Activated CD4-positive, alpha-beta T cell treated with anti-CD3 and anti-CD28 coated beads, Interleukin-2, amount 10 ng/mL, durations not matched to agents 24 days and 14 days (primary cell): Measurements from ENCODE around the gene DNAH17. TPM values are rescaled to one million over a fixed set of nuclear protein-coding genes. Genes with fewer than 3 reads are reported as not detected.

Experiments used
- DNase-seq: peaks from one replicate; pipeline ENCODE4 v3.0.0; 2022
- H3K27ac Mint-ChIP-seq: one replicate; pipeline ENCODE4 v1.8.0; 2022; ENCODE audit warnings: mild to moderate bottlenecking, mixed read lengths
- H3K27me3 Mint-ChIP-seq: one replicate; pipeline ENCODE4 v1.8.0; 2022; ENCODE audit warnings: mixed read lengths
- H3K36me3 Mint-ChIP-seq: one replicate; pipeline ENCODE4 v1.8.0; 2022; ENCODE audit warnings: low read depth, mild to moderate bottlenecking, mixed read lengths
- H3K4me1 Mint-ChIP-seq: one replicate; pipeline ENCODE4 v1.8.0; 2021; ENCODE audit warnings: mixed read lengths
- H3K4me3 Mint-ChIP-seq: one replicate; pipeline ENCODE4 v1.8.0; 2022; ENCODE audit warnings: mild to moderate bottlenecking, moderate library complexity, mixed read lengths
- H3K9me3 Mint-ChIP-seq: one replicate; pipeline ENCODE4 v1.8.0; 2021; ENCODE audit warnings: mixed read lengths
- intact Hi-C: fragments of 100-400 bp; cut with micrococcal nuclease; formaldehyde crosslinking; loops from one replicate; pipeline ENCODE4 v1.15.1; 2023
- total RNA-seq: library from RNA; stranded (reverse); gene quantifications from 2 replicates; pipeline ENCODE4 v1.2.3, GENCODE V29; 2022

The DNAH17 gene
- total RNA-seq, 1 donor from 2014 or later = 0.02 TPM

DNA sequence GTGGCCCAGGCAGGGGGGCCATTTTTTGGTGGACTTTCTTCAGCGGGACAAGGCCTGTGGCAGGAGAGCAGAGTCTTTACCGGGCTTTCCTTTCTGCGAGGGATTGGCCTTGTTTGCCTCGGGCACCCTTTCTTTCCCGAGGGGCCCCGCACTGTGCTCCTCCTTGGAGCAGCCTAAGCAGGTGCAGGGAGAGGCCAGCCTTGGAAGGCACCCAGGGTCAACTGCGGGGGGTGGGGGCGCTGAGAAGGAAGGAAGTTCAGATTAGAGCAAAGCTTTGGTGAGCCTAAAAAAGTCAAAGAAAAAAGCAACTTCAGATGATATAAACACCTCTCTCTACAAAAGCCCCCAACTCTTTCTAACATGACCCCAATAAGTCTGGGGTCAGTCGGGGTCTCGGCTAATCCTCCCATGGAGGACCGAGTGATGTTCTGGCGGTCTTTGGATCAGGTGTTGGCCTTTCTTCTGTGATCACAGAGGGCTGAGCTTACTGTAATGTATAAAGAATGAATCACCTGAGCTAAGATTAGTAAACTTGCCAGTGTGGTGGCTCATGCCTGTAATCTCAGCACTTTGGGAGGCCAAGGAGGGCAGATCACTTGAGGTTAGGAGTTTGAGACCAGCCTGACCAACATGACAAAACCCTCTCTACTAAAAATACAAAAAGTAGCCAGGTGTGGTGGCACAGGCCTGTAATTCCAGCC, 135.8 kb downstream of the DNAH17 start:
- Mint-ChIP-seq H3K27me3 (no peaks in the 10 kb centered on the region), H3K4me1 (no peaks in the 10 kb centered on the region), H3K4me3 (no peak overlapping the region), H3K9me3 (no peaks in the 10 kb centered on the region), H3K27ac (no peak overlapping the region), H3K36me3 (no peaks in the 10 kb centered on the region)
- DNase-seq = no peak
- intact Hi-C loops = no loop called here

DNA sequence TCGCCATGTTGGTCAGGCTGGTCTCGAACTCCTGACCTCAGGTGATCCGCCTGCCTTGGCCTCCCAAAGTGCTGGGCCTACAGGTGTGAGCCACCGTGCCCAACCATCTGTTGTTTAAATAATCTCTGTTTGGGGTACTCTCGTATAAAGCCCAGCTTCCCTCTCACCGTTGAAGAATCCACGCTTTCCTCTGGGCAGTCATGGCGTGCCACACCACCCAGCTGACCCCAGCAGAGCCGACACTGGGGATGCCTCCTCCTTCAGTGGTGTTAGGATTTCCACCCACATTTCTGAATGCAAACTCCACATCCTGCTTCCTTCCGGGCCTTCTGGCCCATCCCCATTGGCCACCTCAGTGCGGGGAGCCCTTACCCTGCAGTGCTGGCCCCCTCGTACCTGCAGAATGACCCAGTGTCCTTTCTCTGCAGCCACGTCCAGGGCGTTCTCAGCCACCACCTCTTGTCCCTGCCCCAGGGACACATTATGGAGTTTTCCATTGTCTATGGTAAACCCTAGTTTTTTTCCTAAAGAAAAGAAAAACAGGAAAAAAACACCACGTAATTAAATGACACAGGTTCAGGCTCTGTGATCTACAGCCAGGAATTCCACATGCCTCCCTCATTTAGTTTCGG, 138.4 kb downstream of the DNAH17 start:
- H3K4me3 Mint-ChIP-seq = no peak overlapping the region
- no peak overlapping the region for H3K27ac Mint-ChIP-seq
- DNase-seq = peak; percentile 58
- H3K9me3 Mint-ChIP-seq = no peaks in the 10 kb centered on the region
- intact Hi-C loops = no loop called here
- no peaks in the 10 kb centered on the region for H3K4me1 Mint-ChIP-seq
- no peaks in the 10 kb centered on the region for H3K27me3 Mint-ChIP-seq
- no peaks in the 10 kb centered on the region for H3K36me3 Mint-ChIP-seq

DNA sequence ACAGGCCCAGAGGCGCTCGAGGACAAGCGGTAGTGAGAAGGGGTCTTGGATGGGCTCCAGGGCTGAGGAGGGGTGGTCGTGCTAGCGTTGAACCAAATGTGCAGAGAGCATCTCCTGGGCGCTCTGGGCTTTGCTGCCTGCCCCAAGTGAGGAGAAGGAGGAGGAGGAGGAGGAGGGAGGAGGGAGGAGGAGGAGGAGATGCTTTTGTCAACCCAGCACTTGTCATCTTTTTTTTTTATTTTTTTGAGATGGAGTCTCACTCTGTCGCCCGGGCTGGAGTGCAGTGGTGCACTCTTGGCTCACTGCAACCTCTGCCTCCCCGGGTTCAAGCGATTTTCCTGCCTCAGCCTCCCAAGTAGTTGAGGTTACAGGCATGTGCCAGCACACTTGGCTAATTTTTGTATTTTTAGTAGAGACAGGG, 138.9 kb downstream of the DNAH17 start:
- DNase-seq = no peak
- Mint-ChIP-seq H3K9me3 (no peaks in the 10 kb centered on the region), H3K4me1 (no peaks in the 10 kb centered on the region), H3K27ac (peak overlapping the region; percentile 45), H3K36me3 (no peaks in the 10 kb centered on the region), H3K4me3 (no peak overlapping the region), H3K27me3 (no peaks in the 10 kb centered on the region)
- intact Hi-C loops = no loop called here

DNA sequence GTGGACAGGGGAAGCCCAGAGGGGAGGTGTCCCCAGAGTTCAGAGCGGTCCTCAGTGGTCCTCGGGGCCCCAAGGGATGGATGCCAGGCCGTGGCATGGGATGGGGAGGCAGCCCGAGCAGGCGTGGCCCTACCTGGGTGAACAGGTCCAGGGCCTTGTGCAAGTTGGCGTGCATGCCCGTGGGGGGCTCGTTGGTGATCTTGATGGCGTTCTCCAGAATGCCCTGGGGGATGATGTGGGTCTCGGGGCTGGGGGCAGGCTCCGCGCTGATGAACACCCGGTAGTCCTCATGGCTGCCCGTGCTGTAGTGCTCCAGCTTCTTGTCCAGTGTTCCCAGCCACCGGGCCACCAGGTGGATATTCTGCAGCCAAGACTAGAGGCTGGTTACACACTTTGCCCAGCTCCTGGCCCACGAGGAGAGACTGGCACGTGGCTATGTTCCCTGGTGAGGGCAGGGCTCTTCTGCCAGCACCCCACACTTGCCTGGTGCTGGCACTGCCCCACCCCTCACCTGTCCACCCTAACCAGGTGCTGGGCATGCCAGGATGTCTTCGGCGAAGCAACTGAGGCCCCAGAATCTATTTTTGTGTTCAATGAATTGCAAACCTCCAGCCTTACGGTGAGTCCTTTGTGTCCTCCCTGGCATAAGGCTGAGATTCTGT, 139.6 kb downstream of the DNAH17 start:
- peak; percentile 56 for DNase-seq
- intact Hi-C loops = no loop called here
- H3K9me3 Mint-ChIP-seq = no peaks in the 10 kb centered on the region
- H3K4me3 Mint-ChIP-seq = no peak overlapping the region
- H3K4me1 Mint-ChIP-seq = no peaks in the 10 kb centered on the region
- no peaks in the 10 kb centered on the region for H3K27me3 Mint-ChIP-seq
- peak overlapping the region; percentile 45 for H3K27ac Mint-ChIP-seq
- no peaks in the 10 kb centered on the region for H3K36me3 Mint-ChIP-seq

DNA sequence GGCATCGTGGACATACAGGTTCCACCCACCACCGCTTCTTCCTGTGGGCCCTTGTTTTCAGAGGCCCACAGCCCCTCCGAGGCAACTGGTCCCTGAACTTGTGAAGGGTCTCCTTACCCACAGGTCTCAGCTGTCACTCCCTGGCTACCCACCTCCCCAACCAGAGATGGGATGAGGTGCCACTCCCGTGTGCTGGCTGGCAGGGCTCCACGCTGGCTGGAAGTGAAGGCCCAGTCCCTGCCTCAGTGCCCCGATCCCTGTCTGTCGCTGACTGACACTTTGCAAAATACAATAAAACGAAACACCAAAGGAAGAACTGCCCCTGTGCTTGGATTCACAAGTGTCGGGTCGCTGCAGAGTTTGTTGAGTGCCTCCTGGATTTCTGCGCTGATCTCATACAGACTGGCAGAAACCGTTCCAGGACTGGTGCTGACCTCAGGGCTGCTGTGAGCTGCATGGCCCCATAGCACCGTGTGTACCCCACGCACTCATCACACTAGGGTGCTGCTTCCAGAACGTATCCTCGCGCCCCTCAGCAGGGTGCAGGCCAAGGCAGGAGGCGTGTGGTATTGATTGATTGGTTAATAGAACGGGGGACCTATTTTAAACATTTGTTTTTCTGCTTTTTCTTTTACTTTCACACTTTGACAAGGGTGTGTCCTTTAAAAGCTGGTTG, 141.7 kb downstream of the DNAH17 start:
- Mint-ChIP-seq H3K27me3 (no peaks in the 10 kb centered on the region), H3K27ac (no peak overlapping the region), H3K9me3 (no peaks in the 10 kb centered on the region), H3K36me3 (no peaks in the 10 kb centered on the region), H3K4me3 (no peak overlapping the region), H3K4me1 (no peaks in the 10 kb centered on the region)
- DNase-seq = no peak
- intact Hi-C loops = no loop called here

DNA sequence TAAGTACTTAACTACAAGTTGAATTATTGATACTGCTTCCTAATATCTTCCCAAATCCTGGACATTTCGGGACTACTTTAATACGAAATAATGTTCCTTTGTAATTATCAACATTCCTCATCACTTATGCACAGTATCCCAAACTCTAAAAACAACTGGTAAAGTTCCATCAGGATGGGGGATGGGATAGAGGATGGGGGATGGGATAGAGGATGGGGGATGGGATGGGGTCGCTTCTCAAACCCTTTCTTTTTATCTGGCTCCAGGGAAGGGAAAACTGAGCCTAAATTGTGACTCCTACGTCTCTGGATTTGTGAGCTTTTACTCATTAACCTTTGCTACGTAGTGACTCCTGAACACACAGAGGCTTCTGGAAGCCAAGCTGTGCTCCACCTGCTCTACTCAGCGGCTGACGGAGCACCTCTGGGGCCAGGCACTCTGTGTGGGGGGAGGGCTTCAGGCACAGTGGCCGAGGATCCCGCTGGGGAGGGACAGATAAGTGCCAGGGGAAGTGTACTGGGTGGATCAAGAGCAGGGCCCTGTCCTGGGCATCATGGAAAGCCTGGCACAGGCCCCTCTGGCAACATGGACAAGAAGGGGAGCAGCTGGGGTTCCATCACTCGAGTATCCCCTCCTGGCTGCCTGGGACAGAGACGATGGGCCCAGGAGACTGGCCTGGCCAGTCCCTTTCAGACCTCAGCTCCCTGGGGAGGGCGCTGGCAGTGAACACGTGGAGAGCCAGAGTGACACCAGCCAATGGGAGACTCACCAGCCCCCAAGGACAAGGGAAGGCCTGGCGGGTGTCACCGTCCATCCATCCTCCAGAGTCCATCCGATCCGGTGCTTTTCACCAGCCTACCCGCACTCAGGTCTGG, 142.5 kb downstream of the DNAH17 start:
- H3K4me3 Mint-ChIP-seq = no peak overlapping the region
- H3K36me3 Mint-ChIP-seq = peaks cover 6% of the 10 kb centered on the region
- DNase-seq = no peak
- intact Hi-C loops = no loop called here
- no peak overlapping the region for H3K27ac Mint-ChIP-seq
- no peaks in the 10 kb centered on the region for H3K27me3 Mint-ChIP-seq
- no peaks in the 10 kb centered on the region for H3K4me1 Mint-ChIP-seq
- H3K9me3 Mint-ChIP-seq = no peaks in the 10 kb centered on the region

DNA sequence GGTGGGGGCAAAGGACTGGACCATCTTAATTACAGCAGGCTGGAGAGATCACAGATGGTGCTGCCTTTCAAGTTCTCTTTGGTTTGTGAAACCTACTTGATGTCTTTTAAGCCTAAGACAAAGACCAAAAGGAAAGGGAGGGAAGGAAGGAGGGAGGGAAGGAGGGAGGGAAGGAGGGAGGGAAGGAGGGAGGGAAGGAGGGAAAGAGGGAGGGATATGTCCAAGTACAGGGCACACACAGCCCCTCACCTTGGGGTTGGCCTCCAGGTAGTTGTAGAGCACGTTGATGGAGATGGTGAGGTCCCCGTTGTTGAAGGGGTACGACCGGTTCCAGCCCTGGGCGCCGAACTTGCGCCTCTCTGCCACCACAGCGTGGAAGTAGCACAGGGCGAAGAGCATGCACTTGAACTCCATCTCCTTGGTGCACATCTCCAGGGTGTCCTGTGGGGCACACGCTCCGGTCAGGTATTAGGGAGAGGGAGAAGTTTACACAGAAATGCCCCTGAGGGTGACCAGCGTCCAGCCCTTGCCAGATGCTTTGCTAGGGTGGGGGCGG, 143.3 kb downstream of the DNAH17 start:
- intact Hi-C loops = no loop called here
- H3K27me3 Mint-ChIP-seq = no peaks in the 10 kb centered on the region
- DNase-seq = no peak
- no peaks in the 10 kb centered on the region for H3K4me1 Mint-ChIP-seq
- H3K27ac Mint-ChIP-seq = no peak overlapping the region
- H3K9me3 Mint-ChIP-seq = no peaks in the 10 kb centered on the region
- peaks cover 11% of the 10 kb centered on the region for H3K36me3 Mint-ChIP-seq
- H3K4me3 Mint-ChIP-seq = no peak overlapping the region

DNA sequence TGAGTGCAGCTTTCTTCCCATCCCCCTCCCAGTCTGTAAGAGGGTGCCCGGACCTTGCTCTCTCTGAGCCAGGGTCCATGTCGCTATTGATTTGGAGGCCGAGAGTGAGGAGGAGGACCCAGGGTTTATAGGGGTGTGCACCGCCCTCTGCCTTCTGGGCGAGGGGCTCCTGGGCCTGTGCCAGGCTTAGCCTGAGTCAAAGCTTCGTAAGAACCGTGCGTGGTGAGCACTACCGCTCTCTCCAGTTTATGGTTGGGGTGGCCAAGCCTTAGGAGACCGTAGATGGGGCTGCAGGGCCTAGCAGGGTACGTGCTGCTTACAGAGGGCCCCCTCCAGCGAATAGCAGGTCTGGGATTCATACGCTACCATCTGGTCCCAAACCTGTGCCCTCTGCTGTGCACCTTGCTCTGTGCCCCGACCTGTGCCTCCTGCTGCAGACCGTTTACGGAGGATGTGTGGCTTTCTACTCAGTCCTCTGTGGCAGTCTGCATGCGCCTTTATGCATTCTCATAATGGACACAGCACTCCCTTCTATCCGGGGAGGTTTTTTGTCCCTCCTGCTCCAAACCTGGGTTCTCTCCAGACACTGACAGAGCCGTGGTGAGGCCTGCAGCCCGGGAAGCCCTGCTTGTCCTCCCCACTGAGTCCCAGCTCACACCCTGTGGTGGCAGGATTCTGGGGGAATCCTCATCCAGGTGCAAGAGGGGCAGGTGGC, 144.0 kb downstream of the DNAH17 start:
- no peak overlapping the region for H3K27ac Mint-ChIP-seq
- H3K27me3 Mint-ChIP-seq = no peaks in the 10 kb centered on the region
- peak; percentile 51 for DNase-seq
- intact Hi-C loops = no loop called here
- no peak overlapping the region for H3K4me3 Mint-ChIP-seq
- H3K9me3 Mint-ChIP-seq = no peaks in the 10 kb centered on the region
- no peaks in the 10 kb centered on the region for H3K4me1 Mint-ChIP-seq
- H3K36me3 Mint-ChIP-seq = peaks cover 11% of the 10 kb centered on the region

DNA sequence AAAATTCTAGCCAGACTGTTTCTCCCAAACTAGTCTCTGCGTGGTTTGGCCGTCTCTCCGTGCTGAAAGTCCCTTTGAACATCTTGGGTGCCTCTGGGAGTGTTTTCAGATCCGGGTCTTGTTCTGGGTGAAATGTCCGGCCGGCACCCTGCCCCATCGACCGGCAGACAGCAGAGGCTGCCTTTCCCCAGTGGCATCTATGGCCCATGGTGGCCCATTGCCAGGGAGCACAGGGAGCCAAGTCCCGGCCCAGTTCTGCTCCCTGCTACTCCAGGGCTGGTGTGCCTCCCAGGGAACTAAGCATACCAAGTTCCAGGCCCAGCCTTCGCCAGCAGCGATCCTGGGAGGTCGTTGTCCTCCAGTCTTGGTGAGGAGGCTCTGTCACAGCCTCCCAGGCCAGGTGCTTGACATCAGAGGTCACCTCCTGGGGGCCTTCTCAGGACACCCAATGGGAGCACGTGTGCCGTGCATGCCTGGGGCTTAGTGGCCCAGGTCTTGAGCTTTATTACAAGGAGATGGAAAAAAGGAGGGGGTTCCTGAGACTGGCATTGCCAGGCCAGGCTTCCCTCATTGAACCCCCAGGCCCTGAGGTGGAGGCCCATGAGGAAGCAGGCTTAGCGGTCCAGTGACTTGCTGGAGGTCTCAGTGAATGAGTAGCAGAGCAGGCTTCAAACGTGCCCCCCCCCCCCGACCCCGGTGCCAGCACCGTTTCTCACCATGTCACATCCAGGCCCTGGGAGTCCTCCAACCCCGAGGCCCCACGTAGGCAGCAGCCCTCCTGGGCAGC, 144.8 kb downstream of the DNAH17 start:
- Mint-ChIP-seq H3K36me3 (peaks cover 14% of the 10 kb centered on the region), H3K9me3 (no peaks in the 10 kb centered on the region), H3K27me3 (no peaks in the 10 kb centered on the region), H3K4me1 (no peaks in the 10 kb centered on the region), H3K27ac (no peak overlapping the region), H3K4me3 (no peak overlapping the region)
- DNase-seq = peak; percentile 51
- intact Hi-C loops = no loop called here

DNA sequence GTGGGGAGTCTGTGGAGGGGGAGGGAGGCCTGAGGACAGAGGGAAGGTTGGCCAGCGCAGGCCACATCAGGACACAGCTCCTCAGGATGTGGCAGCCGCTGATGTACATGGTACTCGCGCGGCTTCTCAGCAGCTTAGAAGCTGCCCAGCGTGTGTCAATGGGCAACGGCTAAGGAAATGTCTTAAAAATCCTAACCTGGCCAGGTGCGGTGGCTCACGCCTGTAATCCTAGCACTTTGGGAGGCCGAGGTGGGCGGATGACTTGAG, 145.6 kb downstream of the DNAH17 start:
- Mint-ChIP-seq H3K27ac (no peak overlapping the region), H3K9me3 (no peaks in the 10 kb centered on the region), H3K36me3 (peaks cover 20% of the 10 kb centered on the region), H3K4me3 (no peak overlapping the region), H3K27me3 (no peaks in the 10 kb centered on the region), H3K4me1 (no peaks in the 10 kb centered on the region)
- no peak for DNase-seq
- intact Hi-C loops = no loop called here

DNA sequence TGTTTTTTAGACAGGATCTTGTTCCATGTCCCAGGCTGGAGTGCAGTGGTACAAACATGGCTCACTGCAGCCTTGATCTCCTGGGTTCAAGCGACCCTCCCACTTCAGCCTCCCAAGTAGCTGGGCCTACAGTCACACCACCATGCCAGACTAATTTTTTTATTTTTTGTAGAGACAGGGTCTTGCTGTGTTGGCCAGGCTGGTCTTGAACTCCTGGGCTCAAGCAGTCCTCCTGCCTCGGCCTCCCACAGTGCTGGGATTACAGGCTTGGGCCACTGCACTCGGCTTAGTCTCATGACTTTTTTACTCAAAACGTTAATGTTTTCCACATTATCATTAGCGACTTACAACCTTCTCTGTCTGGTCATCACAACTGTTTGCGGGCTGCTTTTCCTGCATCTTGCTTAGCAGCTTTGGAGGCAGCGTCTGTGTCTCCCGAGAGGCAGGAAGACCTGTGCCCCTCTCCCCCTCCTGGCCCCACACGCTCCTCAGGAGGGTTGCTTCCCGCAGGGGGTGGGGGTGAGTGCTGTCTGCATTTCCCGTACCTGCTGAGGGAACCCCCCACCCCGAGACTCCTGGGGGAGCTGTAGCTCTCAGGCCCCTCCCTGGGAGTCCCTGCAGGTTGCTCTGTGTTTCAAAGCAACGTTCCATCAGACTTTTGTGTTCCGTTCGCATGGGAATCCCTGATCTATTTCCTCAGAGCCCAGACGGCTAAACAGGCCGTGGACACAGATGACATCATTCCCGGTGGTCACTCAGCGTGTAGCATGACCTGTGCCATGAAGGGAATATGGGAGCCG, 146.1 kb downstream of the DNAH17 start:
- Mint-ChIP-seq H3K9me3 (no peaks in the 10 kb centered on the region), H3K27ac (no peak overlapping the region), H3K27me3 (no peaks in the 10 kb centered on the region), H3K4me3 (no peak overlapping the region), H3K4me1 (no peaks in the 10 kb centered on the region), H3K36me3 (peaks cover 20% of the 10 kb centered on the region)
- intact Hi-C loops = no loop called here
- no peak for DNase-seq

DNA sequence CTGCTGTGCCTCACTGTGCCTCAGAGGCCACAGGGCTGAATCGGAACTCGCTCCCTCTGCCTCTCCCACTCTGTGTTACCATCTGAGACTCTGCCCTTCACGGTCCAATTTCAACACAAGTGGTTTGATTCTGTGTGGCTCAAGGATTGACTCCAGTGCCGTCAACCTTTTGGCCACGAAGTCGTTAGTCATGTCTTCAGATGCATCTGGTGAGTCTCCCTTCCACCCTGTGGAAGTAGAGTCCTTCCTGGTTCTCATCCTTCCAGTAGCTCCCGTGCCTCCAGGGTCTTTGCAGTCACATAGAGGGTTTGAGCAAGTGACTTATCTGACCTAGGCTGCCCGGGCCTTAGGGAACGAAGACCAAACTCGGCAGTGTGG, 147.6 kb downstream of the DNAH17 start:
- Mint-ChIP-seq H3K4me3 (no peak overlapping the region), H3K9me3 (no peaks in the 10 kb centered on the region), H3K27me3 (no peaks in the 10 kb centered on the region), H3K4me1 (no peaks in the 10 kb centered on the region), H3K27ac (no peak overlapping the region), H3K36me3 (peaks cover 28% of the 10 kb centered on the region)
- intact Hi-C loops = no loop called here
- peak; percentile 54 for DNase-seq
